PC-9 (cell line): Measurements from ENCODE around the gene ACYP2. TPM values are rescaled to one million over a fixed set of nuclear protein-coding genes. Genes with fewer than 3 reads are reported as not detected.
"Not testable (repeated sequence)": the region's sequence is repeated elsewhere in the genome, so short reads cannot be mapped to it uniquely, and the experiment has no call there.

ENCODE experiments used
- BruUV-seq: library from RNA; stranded (reverse); fragments of 400-500 nt; replicated peaks from 2 replicates; lab custom pipeline; 2021; lab: Mats Ljungman, UMichigan
- CTCF ChIA-PET: fragments of 300-600 bp; sonication (Branson Sonifier 250); formaldehyde crosslinking; loops from one replicate; lab custom pipeline; 2022; ENCODE audit warnings: antibody characterized with exemption; lab: Charles Lee
- POLR2A ChIA-PET: fragments of 300-600 bp; sonication (Branson Sonifier 250); formaldehyde crosslinking; loops from one replicate; lab custom pipeline; 2022; ENCODE audit warnings: antibody characterized with exemption; ENCODE audit not compliant: unreplicated experiment; lab: Charles Lee
- DNase-seq, 2 experiments: peaks; one replicate each; pipeline versions ENCODE4 v3.0.0 to v3.0.0-alpha.2; 2015 to 2022; ENCODE audit warnings: mixed read lengths in 1 of 2
- H2AFZ ChIP-seq: fragments of 200-600 bp; sonication (generic); 2 replicates; pipeline ENCODE4 v1.8.1; 2017; ENCODE audit warnings: antibody characterized with exemption
- H3F3A ChIP-seq: fragments of 200-600 bp; sonication (generic); 2 replicates; pipeline ENCODE4 v1.8.1; 2017; ENCODE audit warnings: antibody characterized with exemption, mild to moderate bottlenecking, low read depth; ENCODE audit not compliant: insufficient read depth
- H3K27ac ChIP-seq: fragments of 200-600 bp; sonication (generic); 2 replicates; pipeline ENCODE4 v1.6.1; 2016; ENCODE audit warnings: mixed run types
- H3K27me3 ChIP-seq: fragments of 200-600 bp; sonication (generic); 2 replicates; pipeline ENCODE4 v1.6.1; 2016; ENCODE audit warnings: low read depth, mixed run types; ENCODE audit not compliant: insufficient read depth
- H3K36me3 ChIP-seq: fragments of 200-600 bp; sonication (generic); 2 replicates; pipeline ENCODE4 v1.6.1; 2016; ENCODE audit warnings: low read depth, mixed run types
- H3K4me1 ChIP-seq: fragments of 200-600 bp; sonication (generic); replicated peaks from 2 replicates; pipeline ENCODE4 v1.6.1; 2016; ENCODE audit warnings: mixed run types; ENCODE audit not compliant: insufficient read depth
- H3K4me2 ChIP-seq: fragments of 200-600 bp; sonication (generic); 2 replicates; pipeline ENCODE4 v1.6.1; 2017; ENCODE audit warnings: mixed run types
- H3K4me3 ChIP-seq: fragments of 200-600 bp; sonication (generic); 2 replicates; pipeline ENCODE4 v1.6.1; 2016; ENCODE audit warnings: mixed run types
- H3K79me2 ChIP-seq: fragments of 200-600 bp; sonication (generic); 2 replicates; pipeline ENCODE4 v1.6.1; 2017; ENCODE audit warnings: low read depth, mixed run types
- H3K9me2 ChIP-seq: fragments of 200-600 bp; sonication (generic); 2 replicates; pipeline ENCODE4 v1.8.1; 2017; ENCODE audit warnings: mild to moderate bottlenecking; ENCODE audit not compliant: insufficient read depth
- H3K9me3 ChIP-seq: fragments of 200-600 bp; sonication (generic); 2 replicates; pipeline ENCODE4 v1.8.1; 2016; ENCODE audit warnings: low read depth; ENCODE audit not compliant: insufficient read depth
- H4K20me1 ChIP-seq: fragments of 200-600 bp; sonication (generic); 2 replicates; pipeline ENCODE4 v1.8.1; 2017; ENCODE audit not compliant: insufficient read depth
- EZH2 ChIP-seq: fragments of 200-600 bp; sonication (generic); IDR thresholded peaks from 2 replicates; pipeline ENCODE4 v1.8.0; 2017; ENCODE audit warnings: antibody characterized with exemption, low read depth
- intact Hi-C: fragments of 100-400 bp; cut with micrococcal nuclease; formaldehyde crosslinking; loops from one replicate; pipeline ENCODE4 v1.10.0; 2022; ENCODE audit not compliant: unreplicated experiment
- total RNA-seq: library from RNA; stranded (reverse); gene quantifications from 2 replicates; pipeline ENCODE4 v1.2.3, GENCODE V29; 2021
- TF ChIP-seq, protein P1 (sequence below): fragments of 200-600 bp; sonication (generic); conservative IDR thresholded peaks from 2 replicates; pipeline ENCODE4 v1.6.1; 2017; ENCODE audit warnings: mixed run types, antibody characterized with exemption, mild to moderate bottlenecking, moderate library complexity

ACYP2 gene
- total RNA-seq, 1 experiment from 2014 or later, result 25.9 TPM

- CTCF ChIA-PET, result interaction anchor here (0.8 to 2.1 kb wide), 5 partner anchors 398 to 731 kb away, joined by 4 to 11 read pairs (median 5); no protein-coding TSS in a partner anchor
- no peak overlapping the region for H3K27ac ChIP-seq
- no peak for DNase-seq
- H3K4me1 ChIP-seq, result peaks cover 21% of the 10 kb centered on the region
- H3K79me2 ChIP-seq, result no peaks in the 10 kb centered on the region
- H3F3A ChIP-seq, result peaks cover 4% of the 10 kb centered on the region; the same call in 1 of the 2 replicates
- intact Hi-C loops, result loop anchor here (1.0 to 5.0 kb wide), 5 partner anchors 396 to 1325 kb away; no protein-coding TSS in a partner anchor
- H3K4me2 ChIP-seq, result no peak overlapping the region
- no peak for TF ChIP-seq EZH2
- TF ChIP-seq, protein P1, sequence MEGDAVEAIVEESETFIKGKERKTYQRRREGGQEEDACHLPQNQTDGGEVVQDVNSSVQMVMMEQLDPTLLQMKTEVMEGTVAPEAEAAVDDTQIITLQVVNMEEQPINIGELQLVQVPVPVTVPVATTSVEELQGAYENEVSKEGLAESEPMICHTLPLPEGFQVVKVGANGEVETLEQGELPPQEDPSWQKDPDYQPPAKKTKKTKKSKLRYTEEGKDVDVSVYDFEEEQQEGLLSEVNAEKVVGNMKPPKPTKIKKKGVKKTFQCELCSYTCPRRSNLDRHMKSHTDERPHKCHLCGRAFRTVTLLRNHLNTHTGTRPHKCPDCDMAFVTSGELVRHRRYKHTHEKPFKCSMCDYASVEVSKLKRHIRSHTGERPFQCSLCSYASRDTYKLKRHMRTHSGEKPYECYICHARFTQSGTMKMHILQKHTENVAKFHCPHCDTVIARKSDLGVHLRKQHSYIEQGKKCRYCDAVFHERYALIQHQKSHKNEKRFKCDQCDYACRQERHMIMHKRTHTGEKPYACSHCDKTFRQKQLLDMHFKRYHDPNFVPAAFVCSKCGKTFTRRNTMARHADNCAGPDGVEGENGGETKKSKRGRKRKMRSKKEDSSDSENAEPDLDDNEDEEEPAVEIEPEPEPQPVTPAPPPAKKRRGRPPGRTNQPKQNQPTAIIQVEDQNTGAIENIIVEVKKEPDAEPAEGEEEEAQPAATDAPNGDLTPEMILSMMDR, result no peak
- no TSS peak for BruUV-seq
- no peak overlapping the region for H2AFZ ChIP-seq
- POLR2A ChIA-PET, result interaction anchor here (0.6 to 0.7 kb wide), 2 partner anchors 239 to 1412 kb away, joined by 4 to 16 read pairs; partner anchors contain the start of gene CFAP36
- H4K20me1 ChIP-seq, result no peaks in the 10 kb centered on the region
- H3K9me3 ChIP-seq, result 0 out of 2 replicates have a peak, but pooled peaks cover 5% of the 10 kb centered on the region
- H3K36me3 ChIP-seq, result no peaks in the 10 kb centered on the region
- no peaks in the 10 kb centered on the region for H3K27me3 ChIP-seq
- H3K4me3 ChIP-seq, result no peak overlapping the region
- H3K9me2 ChIP-seq, result no peaks in the 10 kb centered on the region
These were observed 8.0 kb upstream of the ACYP2 start for GRCh38 chr2:54107455-54107764.

DNA sequence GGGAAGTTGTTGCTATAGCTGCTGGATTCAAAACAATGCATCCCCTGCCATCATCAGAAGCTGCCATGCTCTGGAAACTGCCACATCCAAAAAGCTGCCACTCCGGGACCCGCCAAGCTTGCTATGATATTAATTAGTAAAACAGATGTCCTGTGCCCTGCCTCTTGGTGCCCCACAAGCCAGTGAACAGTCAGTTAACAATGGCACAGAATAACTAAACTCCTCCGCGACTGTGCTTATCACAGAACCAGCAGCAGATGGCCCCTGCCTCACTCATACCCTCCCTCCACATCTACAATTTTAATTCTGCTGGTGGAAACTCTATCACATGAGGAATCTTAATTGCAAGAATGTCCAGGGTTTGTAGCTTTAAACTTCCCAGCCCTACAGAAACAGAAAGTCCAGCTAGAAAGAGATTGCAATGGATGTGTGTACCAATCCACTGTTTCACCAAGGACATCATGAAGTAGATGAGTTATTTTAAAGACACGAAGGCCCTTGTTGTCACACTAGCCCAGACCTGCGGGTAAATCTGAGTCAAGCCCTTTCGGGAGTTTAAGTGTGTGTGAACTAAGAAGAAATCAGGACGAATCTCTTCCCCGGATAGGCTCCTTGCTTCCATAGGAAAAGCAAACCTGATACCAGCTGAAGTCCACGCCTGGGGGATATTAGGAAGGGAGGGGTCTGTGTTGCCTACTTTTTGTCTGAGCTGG lies 7.4 kb upstream of the ACYP2 start:
- H3K27ac ChIP-seq, result no peak overlapping the region
- H2AFZ ChIP-seq, result no peak overlapping the region
- no TSS peak for BruUV-seq

DNA sequence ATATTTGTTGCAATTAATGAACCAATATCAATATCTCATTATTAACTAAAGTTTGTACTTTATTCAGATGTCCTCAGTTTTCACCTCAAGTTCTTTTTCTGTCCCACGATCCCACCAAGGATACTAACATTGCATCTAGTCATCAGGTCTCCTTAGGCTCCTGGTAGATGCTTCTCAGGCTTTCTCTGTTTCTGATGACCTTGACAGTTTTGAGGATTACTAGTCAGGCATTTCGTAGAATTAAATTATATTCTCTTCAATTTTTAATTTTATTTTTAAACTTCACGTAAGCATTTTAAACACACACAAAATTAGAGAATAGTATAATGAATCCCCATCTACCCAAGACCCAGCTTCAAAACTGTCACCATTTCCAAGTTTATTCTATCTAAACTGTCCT lies 5.6 kb upstream of the ACYP2 start:
- intact Hi-C loops, result loop anchor here (5.0 to 10.0 kb wide), 3 partner anchors 345 to 1322 kb away; partner anchors contain the start of gene SPTBN1
- H3K9me2 ChIP-seq, result no peaks in the 10 kb centered on the region
- ChIA-PET POLR2A (no interaction called here), CTCF (no interaction called here)
- no peaks in the 10 kb centered on the region for H4K20me1 ChIP-seq
- peaks cover 5% of the 10 kb centered on the region; the same call in 1 of the 2 replicates for H3F3A ChIP-seq
- H3K36me3 ChIP-seq, result no peaks in the 10 kb centered on the region
- peaks cover 4% of the 10 kb centered on the region; the same call in 1 of the 2 replicates for H3K79me2 ChIP-seq
- no peaks in the 10 kb centered on the region for H3K27me3 ChIP-seq
- H3K4me1 ChIP-seq, result peaks cover 6% of the 10 kb centered on the region
- H3K27ac ChIP-seq, result no peak overlapping the region
- TF ChIP-seq, protein P1, result no peak
- no peak for TF ChIP-seq EZH2
- H3K9me3 ChIP-seq, result no peaks in the 10 kb centered on the region
- BruUV-seq, result no TSS peak
- no peak for DNase-seq
- no peak overlapping the region for H3K4me3 ChIP-seq
- no peak overlapping the region for H3K4me2 ChIP-seq
- H2AFZ ChIP-seq, result no peak overlapping the region

More for the DNA sequence above, 7.4 kb upstream of the ACYP2 start:
- no peaks in the 10 kb centered on the region for H3K36me3 ChIP-seq
- ChIA-PET POLR2A (no interaction called here), CTCF (interaction anchor here (0.6 to 2.1 kb wide), 2 partner anchors 596 to 946 kb away, joined by 4 to 11 read pairs; no protein-coding TSS in a partner anchor)
- no peak for TF ChIP-seq EZH2
- TF ChIP-seq, protein P1, result no peak
- 0 out of 2 replicates have a peak, but pooled peaks cover 3% of the 10 kb centered on the region for H3K9me3 ChIP-seq
- H3K27me3 ChIP-seq, result no peaks in the 10 kb centered on the region
- H3K9me2 ChIP-seq, result no peaks in the 10 kb centered on the region
- no peaks in the 10 kb centered on the region for H4K20me1 ChIP-seq
- H3K4me2 ChIP-seq, result no peak overlapping the region
- H3K79me2 ChIP-seq, result no peaks in the 10 kb centered on the region
- H3K4me1 ChIP-seq, result peaks cover 19% of the 10 kb centered on the region
- intact Hi-C loops, result loop anchor here (1.0 to 5.0 kb wide), 5 partner anchors 395 to 1324 kb away; no protein-coding TSS in a partner anchor
- DNase-seq, result no peak
- H3F3A ChIP-seq, result peaks cover 4% of the 10 kb centered on the region; the same call in 1 of the 2 replicates
- H3K4me3 ChIP-seq, result no peak overlapping the region

- peaks cover 20% of the 10 kb centered on the region for H3F3A ChIP-seq
- ChIA-PET POLR2A (interaction anchor here (0.7 kb wide), 1 partner anchor 137 kb away, joined by 4 read pairs; no protein-coding TSS in a partner anchor), CTCF (interaction anchor here (0.5 to 0.7 kb wide), 3 partner anchors 403 to 467 kb away, joined by 5 to 11 read pairs (median 6); no protein-coding TSS in a partner anchor)
- intact Hi-C loops, result loop anchor here (10.0 kb wide), 1 partner anchor 340 kb away; the partner anchor contains the start of gene SPTBN1
- H3K36me3 ChIP-seq, BruUV-seq, H3K27me3 ChIP-seq, H3K9me2 ChIP-seq, H4K20me1 ChIP-seq, H3K4me1 ChIP-seq, H3K79me2 ChIP-seq, H3K9me3 ChIP-seq: not testable (repeated sequence)
- DNase-seq, result peak in 1 of 2 experiments; percentile 12
- H2AFZ ChIP-seq, result peak overlapping the region; percentile 93; the same call in 1 of the 2 replicates
- H3K4me3 ChIP-seq, result peak overlapping the region; percentile 79
- H3K4me2 ChIP-seq, result peak overlapping the region; percentile 88
- H3K27ac ChIP-seq, result peak overlapping the region; percentile 96
These were observed 936 bp upstream of the ACYP2 start for GRCh38 chr2:54114479-54114878.
